ENCODE data around the gene DHRS7C. TPM values are rescaled to one million over a fixed set of nuclear protein-coding genes. Genes with fewer than 3 reads are reported as not detected.

The DHRS7C gene
- total RNA-seq, 2 donors from 2014 or later = 79.3 to 201 TPM

GRCh38 chr17:9728005-9728404 lies 63.4 kb downstream of the DHRS7C start:
- TF ChIP-seq CTCF (IDR thresholded peaks at IDR 0.05) = no peak
- no peak overlapping the region for H3K27ac ChIP-seq
- no peak for DNase-seq (ENCODE audit: low spot score)

GRCh38 chr17:9726291-9726690 lies 65.1 kb downstream of the DHRS7C start:
- H3K9me3 ChIP-seq = no peaks in the 10 kb centered on the region
- no peaks in the 10 kb centered on the region for H3K4me1 ChIP-seq
- H3K27ac ChIP-seq = no peak overlapping the region
- H3K27me3 ChIP-seq = no peaks in the 10 kb centered on the region
- no peaks in the 10 kb centered on the region for H3K36me3 ChIP-seq
- no peak for TF ChIP-seq CTCF (IDR thresholded peaks at IDR 0.05)
- DNase-seq (ENCODE audit: low spot score) = no peak
- H3K4me3 ChIP-seq = no peak overlapping the region

More at GRCh38 chr17:9728005-9728404, 63.4 kb downstream of the DHRS7C start:
- Histone ChIP-seq H3K4me1 (no peaks in the 10 kb centered on the region), H3K9me3 (no peaks in the 10 kb centered on the region), H3K4me3 (no peak overlapping the region), H3K36me3 (no peaks in the 10 kb centered on the region), H3K27me3 (no peaks in the 10 kb centered on the region)

- Histone ChIP-seq H3K4me1 (no peaks in the 10 kb centered on the region), H3K4me3 (no peak overlapping the region), H3K27me3 (no peaks in the 10 kb centered on the region), H3K27ac (no peak overlapping the region), H3K36me3 (no peaks in the 10 kb centered on the region), H3K9me3 (no peaks in the 10 kb centered on the region)
- no peak for DNase-seq (ENCODE audit: low spot score)
- peak in 1 of 2 donors; percentile 32 for TF ChIP-seq CTCF (IDR thresholded peaks at IDR 0.05)
Measured at GRCh38 chr17:9725575-9725974, 65.8 kb downstream of the DHRS7C start.

Other genes with a start within 250 kb of the DHRS7C start
- gene STX8, start 215.8 kb downstream of the DHRS7C start, total RNA-seq = 10 to 100 TPM; 38.8 to 60.8 TPM
- 1 to 10 TPM in 1 of 2 donors, not detected in 1; 1.1 TPM for gene CFAP52, start 214.9 kb downstream of the DHRS7C start, total RNA-seq
- under 1 TPM in 1 of 2 donors, not detected in 1; 0.24 TPM for gene USP43, start 146.1 kb downstream of the DHRS7C start, total RNA-seq
- gene GSG1L2, start 30.5 kb upstream of the DHRS7C start, total RNA-seq = not detected
- gene GLP2R, start 34.3 kb upstream of the DHRS7C start, total RNA-seq = 1 to 10 TPM; 1.0 to 1.7 TPM
- gene RCVRN, start 113.7 kb upstream of the DHRS7C start, total RNA-seq = under 1 TPM; 0.24 to 0.37 TPM

Data from right atrium auricular region (tissue), 2 donors.